ENCODE measurements around the gene PLXDC1. TPM values are rescaled to one million over a fixed set of nuclear protein-coding genes. Genes with fewer than 3 reads are reported as not detected.

The PLXDC1 gene
- total RNA-seq, 4 donors from 2014 or later, result 3.3 to 45.1 (median 21.5) TPM

DNA sequence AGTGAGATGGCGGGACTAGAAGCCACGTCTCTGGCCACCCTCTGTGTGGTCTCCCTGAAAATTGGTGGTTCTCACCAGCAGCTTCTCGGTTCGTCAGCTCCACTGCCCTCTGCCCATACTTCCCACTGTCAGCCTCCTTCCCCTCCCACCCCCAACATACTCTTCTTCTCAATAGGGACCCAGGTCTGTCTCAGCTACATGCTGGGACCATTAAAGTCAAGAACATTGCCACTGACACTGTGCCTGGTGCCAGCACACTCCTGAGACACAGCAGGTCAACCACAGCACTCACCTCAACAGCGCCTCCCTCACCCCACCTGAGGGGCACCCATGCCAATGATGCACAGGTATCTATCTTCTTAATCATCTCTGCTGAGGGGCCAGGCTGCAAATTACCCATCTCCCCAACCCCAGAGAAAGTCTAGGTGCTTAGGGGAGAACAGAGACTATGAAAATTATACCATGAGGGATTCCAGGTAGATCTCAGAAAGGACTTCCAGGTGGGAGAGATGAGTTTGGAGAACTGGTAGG lies 1.3 kb downstream of the PLXDC1 start:
- H3K4me1 ChIP-seq, result no peaks in the 10 kb centered on the region
- H3K9me3 ChIP-seq, result no peaks in the 10 kb centered on the region
- no peak for DNase-seq
- no peak for TF ChIP-seq CTCF (IDR thresholded peaks at IDR 0.05)
- TF ChIP-seq POLR2A (IDR thresholded peaks at IDR 0.05), result no peak
- no peaks in the 10 kb centered on the region for H3K27me3 ChIP-seq
- H3K4me3 ChIP-seq, result no peak overlapping the region
- H3K27ac ChIP-seq, result peak overlapping the region; percentile 96 to 99
- intact Hi-C loops (cut with DNase I; ENCODE audit: low total_unique reads), result no loop called here
- H3K36me3 ChIP-seq, result no peaks in the 10 kb centered on the region

DNA sequence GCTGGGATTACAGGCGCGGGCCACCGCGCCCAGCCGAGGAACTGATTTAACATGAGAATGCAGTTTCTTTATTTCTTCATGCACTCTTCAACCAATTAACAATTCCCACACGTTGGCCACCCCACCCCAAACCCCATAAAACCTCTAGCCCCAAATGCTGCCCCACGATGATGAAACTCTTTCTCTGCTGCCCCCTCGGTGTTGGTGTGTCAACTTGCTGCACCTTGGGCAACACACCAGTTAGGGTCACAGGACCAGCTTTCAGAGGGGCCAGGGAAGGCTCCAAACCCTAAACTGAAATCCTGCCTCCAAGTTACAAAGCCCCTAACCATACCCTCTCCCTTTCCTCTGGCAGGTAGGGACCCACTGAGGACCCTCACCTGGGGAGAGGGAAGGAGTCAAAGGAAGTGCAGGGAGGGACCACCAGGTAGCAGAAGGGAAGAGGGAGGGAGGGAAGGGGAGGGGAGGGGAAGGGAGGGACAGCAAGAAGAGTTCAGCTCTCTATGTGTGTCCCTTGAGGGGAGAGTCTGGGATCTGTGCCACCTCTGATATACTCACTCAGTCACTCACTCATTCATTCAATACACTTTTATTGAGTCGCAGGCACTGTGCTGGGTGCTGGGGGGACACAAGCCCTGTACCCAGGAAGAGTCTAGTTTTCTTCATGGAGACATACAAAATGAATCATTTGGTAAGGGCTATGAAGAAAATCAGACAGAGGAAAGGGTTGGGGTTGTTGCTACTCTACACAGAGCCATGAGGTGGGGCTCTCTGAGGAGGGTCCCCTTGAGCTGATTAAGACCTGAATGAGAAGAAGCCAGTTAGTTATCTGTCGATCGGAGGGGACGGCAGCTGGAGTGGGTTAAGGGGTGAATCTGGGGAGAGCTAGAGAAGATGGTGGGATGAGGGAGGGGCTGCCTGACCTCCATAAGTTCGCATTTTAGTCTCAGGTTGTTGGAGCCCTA lies 3.9 kb downstream of the PLXDC1 start:
- no peak overlapping the region for H3K27ac ChIP-seq
- no peak overlapping the region for H3K4me3 ChIP-seq
- H3K27me3 ChIP-seq, result no peaks in the 10 kb centered on the region
- intact Hi-C loops (cut with DNase I; ENCODE audit: low total_unique reads), result no loop called here
- no peaks in the 10 kb centered on the region for H3K4me1 ChIP-seq
- no peak for TF ChIP-seq POLR2A (IDR thresholded peaks at IDR 0.05)
- TF ChIP-seq CTCF (IDR thresholded peaks at IDR 0.05), result no peak
- no peaks in the 10 kb centered on the region for H3K36me3 ChIP-seq
- no peaks in the 10 kb centered on the region for H3K9me3 ChIP-seq
- DNase-seq, result no peak

DNA sequence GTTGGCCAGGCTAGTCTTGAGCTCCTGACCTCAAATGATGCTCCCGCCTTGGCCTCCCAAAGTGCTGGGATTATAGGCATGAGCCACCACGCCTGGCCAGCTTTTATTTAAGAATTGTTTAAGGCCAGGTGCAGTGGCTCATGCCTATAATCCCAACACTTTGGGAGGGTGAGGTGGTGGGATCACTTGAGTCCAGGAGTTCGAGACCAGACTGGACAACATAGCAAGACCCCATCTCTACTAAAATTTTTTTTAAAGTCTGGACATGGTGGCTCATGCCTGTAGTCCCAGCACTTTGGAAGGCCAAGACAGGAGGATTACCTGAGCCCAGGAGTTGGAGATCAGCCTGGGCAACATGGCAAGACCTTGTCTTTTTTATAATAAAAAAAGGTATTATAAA lies 5.2 kb downstream of the PLXDC1 start:
- no peaks in the 10 kb centered on the region for H3K4me1 ChIP-seq
- no peaks in the 10 kb centered on the region for H3K36me3 ChIP-seq
- DNase-seq, result no peak
- H3K27ac ChIP-seq, result peak overlapping the region in 1 of 2 donors; percentile 73
- H3K4me3 ChIP-seq, result no peak overlapping the region
- H3K9me3 ChIP-seq, result no peaks in the 10 kb centered on the region
- intact Hi-C loops (cut with DNase I; ENCODE audit: low total_unique reads), result no loop called here
- TF ChIP-seq POLR2A (IDR thresholded peaks at IDR 0.05) (no peak), CTCF (IDR thresholded peaks at IDR 0.05) (no peak)
- H3K27me3 ChIP-seq, result no peaks in the 10 kb centered on the region

GRCh38 chr17:39145143-39145542 lies 6.3 kb downstream of the PLXDC1 start:
- TF ChIP-seq CTCF (IDR thresholded peaks at IDR 0.05), result no peak
- TF ChIP-seq POLR2A (IDR thresholded peaks at IDR 0.05), result no peak
- Histone ChIP-seq H3K27ac (peak overlapping the region; percentile 73 to 80), H3K4me1 (no peaks in the 10 kb centered on the region), H3K36me3 (no peaks in the 10 kb centered on the region), H3K27me3 (no peaks in the 10 kb centered on the region), H3K4me3 (no peak overlapping the region), H3K9me3 (no peaks in the 10 kb centered on the region)
- intact Hi-C loops (cut with DNase I; ENCODE audit: low total_unique reads), result no loop called here
- peak in 1 of 2 donors; percentile 37 for DNase-seq

- no peaks in the 10 kb centered on the region for H3K4me1 ChIP-seq
- intact Hi-C loops (cut with DNase I; ENCODE audit: low total_unique reads), result no loop called here
- H3K36me3 ChIP-seq, result no peaks in the 10 kb centered on the region
- peak overlapping the region; percentile 73 to 80 for H3K27ac ChIP-seq
- no peak overlapping the region for H3K4me3 ChIP-seq
- DNase-seq, result peak; percentile 92 to 97
- no peaks in the 10 kb centered on the region for H3K27me3 ChIP-seq
- TF ChIP-seq POLR2A (IDR thresholded peaks at IDR 0.05), result no peak
- no peak for TF ChIP-seq CTCF (IDR thresholded peaks at IDR 0.05)
- H3K9me3 ChIP-seq, result no peaks in the 10 kb centered on the region
Observed at GRCh38 chr17:39144416-39144840, 7.0 kb downstream of the PLXDC1 start.

Measured in uterus (tissue), 4 donors.